Erythroblast (primary cell): Measurements from ENCODE around the gene OR2AT4.

Source experiments
- GATA1 ChIP-seq: IDR thresholded peaks from 2 replicates; pipeline ENCODE4 v1.6.1; 2011; ENCODE audit warnings: low read depth, mild to moderate bottlenecking, control low read depth, low read length, moderate library complexity
- POLR2A ChIP-seq: IDR thresholded peaks from 2 replicates; pipeline ENCODE4 v1.6.1; 2011; ENCODE audit warnings: mild to moderate bottlenecking, low read length

DNA sequence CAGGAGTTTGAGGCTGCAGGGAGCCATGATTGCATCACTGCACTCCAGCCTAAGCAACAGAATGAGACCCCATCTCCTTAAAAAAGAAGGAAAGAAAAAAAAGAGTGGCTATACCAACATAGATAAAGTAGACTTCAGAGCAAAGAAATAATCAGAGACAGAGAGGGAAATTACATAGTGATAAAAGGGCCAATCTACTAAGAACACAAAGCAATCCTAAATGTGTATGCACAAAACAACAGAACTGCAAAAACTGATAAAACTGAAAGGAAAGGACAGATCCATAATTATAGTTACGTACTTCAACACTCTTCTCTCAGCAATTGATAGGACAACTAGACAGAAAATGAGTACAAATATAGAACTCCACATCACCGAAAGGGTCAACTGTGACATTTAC, 17.8 kb upstream of the OR2AT4 start:
- no peak for TF ChIP-seq POLR2A
- no peak for TF ChIP-seq GATA1
